ENCODE measurements around the gene RHOD.

DNA sequence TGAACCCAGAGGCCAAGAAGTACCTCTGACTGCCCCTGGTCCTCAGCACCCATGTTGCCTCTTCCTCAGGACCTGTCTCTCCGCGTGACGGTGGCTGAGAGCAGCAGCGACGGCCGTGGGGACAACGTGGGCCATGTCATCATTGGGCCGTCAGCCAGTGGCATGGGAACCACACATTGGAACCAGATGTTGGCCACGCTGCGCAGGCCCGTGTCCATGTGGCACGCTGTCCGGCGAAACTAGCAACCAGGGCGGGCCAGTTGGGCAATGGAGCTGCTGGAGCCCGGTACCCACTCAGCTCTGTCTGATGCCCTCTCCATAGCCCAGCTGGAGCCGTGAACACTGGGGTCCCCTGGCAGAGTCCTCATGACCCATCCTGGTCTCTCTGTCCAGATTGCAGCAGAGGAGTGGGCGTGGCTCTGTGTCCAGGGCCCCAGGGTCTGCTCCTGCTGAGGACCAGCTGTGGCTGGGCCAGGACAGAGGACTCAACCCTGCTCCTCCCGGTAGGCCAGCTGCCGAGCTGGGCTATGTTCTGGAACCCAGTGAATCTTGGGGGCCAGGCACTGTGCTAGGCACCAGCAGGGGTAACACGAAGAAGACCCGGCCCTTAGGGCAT is 8.0 kb upstream of the RHOD start:
- TF ChIP-seq, protein P1, sequence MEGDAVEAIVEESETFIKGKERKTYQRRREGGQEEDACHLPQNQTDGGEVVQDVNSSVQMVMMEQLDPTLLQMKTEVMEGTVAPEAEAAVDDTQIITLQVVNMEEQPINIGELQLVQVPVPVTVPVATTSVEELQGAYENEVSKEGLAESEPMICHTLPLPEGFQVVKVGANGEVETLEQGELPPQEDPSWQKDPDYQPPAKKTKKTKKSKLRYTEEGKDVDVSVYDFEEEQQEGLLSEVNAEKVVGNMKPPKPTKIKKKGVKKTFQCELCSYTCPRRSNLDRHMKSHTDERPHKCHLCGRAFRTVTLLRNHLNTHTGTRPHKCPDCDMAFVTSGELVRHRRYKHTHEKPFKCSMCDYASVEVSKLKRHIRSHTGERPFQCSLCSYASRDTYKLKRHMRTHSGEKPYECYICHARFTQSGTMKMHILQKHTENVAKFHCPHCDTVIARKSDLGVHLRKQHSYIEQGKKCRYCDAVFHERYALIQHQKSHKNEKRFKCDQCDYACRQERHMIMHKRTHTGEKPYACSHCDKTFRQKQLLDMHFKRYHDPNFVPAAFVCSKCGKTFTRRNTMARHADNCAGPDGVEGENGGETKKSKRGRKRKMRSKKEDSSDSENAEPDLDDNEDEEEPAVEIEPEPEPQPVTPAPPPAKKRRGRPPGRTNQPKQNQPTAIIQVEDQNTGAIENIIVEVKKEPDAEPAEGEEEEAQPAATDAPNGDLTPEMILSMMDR (IDR thresholded peaks at IDR 0.05; ENCODE audit: poor library complexity, severe bottlenecking): no peak
- TF ChIP-seq EP300 (conservative IDR thresholded peaks at IDR 0.05; ENCODE audit: poor library complexity, severe bottlenecking): no peak
- TF ChIP-seq POLR2AphosphoS5 (IDR thresholded peaks at IDR 0.05): no peak
- no peak for TF ChIP-seq TAF1 (IDR thresholded peaks at IDR 0.05; ENCODE audit: low read depth)
